Activated CD8-positive, alpha-beta memory T cell treated with anti-CD3 and anti-CD28 coated beads, Interleukin-2, amount 50 U/mL, for 24 hours (primary cell): ENCODE measurements around the gene SSR2.

Experiments
- DNase-seq: peaks from one replicate; pipeline ENCODE4 v3.0.0-alpha.2; 2020; ENCODE audit errors: extremely low read depth

SSR2 gene

GRCh38 chr1:156020293-156021092, at the start of gene SSR2:
Gene SSR2, minus strand, starts transcription at chr1:156020951. Its CDS starts 784 bp downstream, at chr1:156020167.
- DNase-seq, result peak; percentile 72

- no peak for DNase-seq
Measured at GRCh38 chr1:156070548-156070947, 49.8 kb upstream of the SSR2 start.

DNA sequence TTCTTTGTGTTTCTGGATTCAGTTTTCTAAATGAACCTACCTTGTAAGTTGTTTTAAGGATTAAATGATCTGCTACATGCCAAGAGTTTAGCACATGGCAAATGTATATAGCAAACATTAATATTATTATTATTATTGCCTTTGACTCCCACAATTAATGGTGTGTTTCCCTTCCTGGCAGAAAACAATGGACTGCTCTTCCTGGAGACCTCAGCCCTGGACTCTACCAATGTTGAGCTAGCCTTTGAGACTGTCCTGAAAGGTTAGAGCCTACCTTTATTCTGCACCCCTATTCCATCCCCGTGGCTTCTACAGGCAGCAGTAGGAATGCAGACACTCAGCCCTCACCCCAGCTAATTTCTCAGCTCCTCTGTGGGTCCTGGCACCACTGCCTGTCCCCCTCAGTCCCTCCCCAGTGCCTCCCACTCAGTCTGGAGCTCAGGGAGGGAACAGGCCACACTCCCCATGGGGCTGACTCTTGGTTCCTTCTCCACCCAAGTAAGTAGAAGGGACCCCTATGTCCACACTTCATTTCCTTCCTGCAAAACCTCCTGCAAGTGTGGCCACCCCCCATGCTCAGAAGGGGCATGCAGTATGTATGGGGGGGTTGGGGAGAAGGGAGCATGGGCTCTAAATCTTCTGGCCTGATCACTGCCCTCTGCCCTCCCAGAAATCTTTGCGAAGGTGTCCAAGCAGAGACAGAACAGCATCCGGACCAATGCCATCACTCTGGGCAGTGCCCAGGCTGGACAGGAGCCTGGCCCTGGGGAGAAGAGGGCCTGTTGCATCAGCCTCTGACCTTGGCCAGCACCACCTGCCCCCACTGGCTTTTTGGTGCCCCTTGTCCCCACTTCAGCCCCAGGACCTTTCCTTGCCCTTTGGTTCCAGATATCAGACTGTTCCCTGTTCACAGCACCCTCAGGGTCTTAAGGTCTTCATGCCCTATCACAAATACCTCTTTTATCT, 49.0 kb upstream of the SSR2 start:
- DNase-seq, result no peak

GRCh38 chr1:156067262-156067661, 46.5 kb upstream of the SSR2 start:
- no peak for DNase-seq

DNA sequence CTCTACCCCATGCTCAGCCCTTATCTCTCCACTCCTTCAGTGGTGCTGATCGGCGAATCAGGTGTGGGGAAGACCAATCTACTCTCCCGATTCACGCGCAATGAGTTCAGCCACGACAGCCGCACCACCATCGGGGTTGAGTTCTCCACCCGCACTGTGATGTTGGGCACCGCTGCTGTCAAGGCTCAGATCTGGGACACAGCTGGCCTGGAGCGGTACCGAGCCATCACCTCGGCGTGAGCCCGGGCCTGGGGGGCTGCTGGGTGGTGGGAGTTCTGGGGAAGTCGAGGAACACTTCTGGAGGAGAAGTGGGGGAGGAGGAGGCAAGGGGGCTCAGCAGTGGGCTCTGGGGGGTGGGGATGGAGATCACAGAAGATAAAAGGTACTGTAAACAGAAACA, 45.1 kb upstream of the SSR2 start:
- DNase-seq, result no peak

DNA sequence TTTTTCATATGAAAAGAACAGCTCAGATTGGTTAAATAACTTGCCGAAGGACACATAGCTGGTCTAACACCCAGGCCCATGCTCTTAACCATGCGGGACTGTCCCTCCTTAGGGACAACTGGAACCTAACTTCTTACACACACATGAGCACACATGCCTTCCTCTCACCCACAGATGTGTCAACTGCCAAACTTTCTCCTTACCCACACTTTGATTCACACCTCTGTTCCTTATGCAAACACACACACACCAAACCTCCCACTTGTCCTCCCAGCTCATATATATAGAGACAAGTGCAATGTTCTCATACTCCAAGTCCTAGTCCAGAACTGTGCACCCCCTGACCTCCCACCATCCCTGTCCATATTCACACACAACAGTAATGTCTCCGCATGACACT, 44.5 kb upstream of the SSR2 start:
- DNase-seq, result no peak

GRCh38 chr1:156064615-156065014, 43.9 kb upstream of the SSR2 start:
- DNase-seq, result no peak

DNA sequence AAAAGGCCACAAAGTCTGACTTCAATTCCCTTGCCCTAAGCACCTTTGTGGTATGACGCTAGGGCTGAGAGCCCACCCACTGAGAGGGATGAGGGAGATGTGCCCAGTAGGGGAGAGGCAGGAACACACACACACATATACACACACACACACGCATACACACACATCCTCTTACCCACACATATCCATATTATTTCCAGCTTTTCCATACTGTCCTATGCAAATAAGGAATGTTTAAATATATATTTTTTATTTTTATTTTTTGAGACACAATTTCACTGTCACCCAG, 43.2 kb upstream of the SSR2 start:
- no peak for DNase-seq

DNA sequence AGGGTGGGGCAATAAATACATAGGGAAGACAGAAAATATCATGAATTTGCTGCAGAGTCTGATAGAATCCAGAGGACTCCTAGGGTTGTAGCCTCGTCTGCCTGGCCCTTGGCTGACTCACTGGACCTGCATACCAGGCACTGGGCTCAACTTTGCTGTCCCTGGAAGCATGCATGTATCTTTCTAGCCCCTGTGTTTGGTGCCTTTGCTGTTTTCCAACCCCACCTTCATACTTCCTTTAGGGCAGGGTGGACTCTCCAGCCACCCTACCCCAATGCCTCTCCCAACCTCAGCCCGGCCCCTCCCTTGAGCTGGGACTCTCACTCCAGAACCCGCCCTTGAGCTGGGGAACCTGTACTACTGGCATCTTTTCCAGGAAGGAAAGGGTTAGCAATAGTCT, 41.4 kb upstream of the SSR2 start:
- DNase-seq, result no peak

DNA sequence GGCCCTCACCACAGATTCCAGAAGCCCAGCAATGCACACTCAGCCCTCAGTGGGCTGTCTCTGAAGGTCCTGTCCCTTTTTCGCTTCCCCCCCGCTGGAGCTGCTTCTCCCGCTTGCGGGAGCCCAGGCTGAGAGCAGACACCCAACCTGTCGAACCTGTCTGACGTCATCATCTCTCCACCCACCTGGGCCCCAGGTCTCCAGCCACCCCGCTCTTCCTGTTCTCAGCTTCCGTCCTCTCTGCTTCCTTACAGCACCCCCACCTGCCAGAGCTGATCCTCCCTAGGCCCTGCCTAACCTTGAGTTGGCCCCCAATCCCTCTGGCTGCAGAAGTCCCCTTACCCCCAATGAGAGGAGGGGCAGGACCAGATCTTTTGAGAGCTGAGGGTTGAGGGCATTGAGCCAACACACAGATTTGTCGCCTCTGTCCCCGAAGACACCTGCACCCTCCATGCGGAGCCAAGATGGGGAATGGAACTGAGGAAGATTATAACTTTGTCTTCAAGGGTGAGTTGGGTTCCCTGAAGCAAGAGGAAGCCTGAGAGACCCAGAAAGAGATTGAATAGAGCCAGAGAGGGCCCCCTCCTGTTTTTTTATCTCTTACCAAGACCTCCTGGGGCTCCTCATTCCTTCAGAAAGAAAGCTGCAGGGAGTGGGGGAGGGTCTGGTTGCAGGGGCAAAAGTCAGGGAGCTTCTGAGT, 40.3 kb upstream of the SSR2 start, which contains the start of gene RAB25:
Gene RAB25 (plus strand): TSS at position 224 of the 700 bp plus-strand sequence. CDS start 241 bp downstream, at position 465.
- DNase-seq, result no peak

- no peak for DNase-seq
Measured at GRCh38 chr1:156056326-156056849, 35.6 kb upstream of the SSR2 start.

DNA sequence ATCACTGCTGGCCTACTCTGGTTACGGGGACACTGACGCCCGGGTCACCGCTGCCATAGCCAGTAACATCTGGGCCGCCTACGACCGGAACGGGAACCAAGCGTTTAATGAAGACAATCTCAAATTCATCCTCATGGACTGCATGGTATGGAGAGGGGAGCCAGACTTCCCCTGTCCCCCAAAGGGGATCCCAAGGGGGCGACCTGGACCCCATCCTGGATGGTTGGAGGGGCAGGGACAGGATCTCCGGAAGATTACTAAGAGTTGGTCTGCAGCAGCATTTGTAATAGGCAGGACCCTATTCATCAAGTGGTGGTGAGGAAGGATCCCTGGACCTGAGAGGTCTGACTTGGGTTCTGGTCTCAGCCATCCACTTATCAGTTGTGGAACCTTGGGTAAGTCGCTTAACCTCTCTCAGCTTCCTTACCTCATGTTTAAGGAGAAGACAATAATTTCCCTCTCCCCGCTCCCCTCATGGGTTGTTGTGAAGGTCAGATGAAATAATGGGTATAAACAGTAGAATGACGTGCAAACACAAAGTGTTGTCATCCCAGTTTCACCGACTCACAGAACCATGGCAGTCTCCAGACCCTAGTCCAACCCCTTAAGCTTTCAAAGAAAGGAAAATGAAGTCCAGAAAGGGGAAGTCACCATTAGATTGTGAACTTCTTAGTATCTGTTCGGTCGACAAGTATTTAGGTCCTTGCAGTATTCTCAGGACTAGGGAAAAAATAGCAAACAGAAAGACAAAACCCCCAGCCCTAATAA, 34.7 kb upstream of the SSR2 start:
- DNase-seq, result no peak

DNA sequence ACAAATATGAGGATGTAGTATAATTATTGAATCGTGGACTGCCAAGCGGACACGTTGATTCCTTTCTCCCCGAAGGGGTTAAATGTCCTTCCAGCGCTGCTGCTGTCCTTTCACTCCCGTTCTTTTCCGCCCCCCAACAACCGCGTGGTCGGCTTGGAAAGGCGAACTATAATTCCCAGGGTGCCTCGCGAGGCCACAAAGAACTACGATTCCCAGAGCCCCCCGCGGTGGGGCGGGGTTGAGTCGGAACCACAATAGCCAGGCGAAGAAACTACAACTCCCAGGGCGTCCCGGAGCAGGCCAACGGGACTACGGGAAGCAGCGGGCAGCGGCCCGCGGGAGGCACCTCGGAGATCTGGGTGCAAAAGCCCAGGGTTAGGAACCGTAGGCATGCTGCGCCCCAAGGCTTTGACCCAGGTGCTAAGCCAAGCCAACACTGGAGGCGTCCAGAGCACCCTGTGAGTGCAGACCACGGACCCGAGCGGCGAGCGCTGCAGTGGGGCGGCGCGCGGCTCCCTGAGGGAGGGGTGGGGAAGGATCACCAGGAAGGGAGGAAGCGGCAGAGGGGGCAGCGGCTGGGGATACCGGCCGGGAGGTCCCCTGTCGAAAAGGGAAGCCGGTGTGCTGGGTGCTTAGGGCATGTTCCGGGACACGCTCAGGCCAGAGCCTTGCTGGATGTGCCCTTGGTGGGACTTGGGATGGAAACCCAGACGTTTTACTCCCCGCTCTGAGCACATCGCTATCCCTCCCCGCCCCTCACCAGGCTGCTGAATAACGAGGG, 33.9 kb upstream of the SSR2 start, which contains the start of gene LAMTOR2:
Gene LAMTOR2 (plus strand): TSS at position 283 of the 781 bp plus-strand sequence. CDS start 108 bp downstream, at position 391.
- peak; percentile 93 for DNase-seq

GRCh38 chr1:156053768-156054499, 33.2 kb upstream of the SSR2 start, which contains the start of gene UBQLN4:
Gene UBQLN4, minus strand, starts transcription at chr1:156053798. Its CDS starts 97 bp downstream, at chr1:156053701.
- DNase-seq, result peak; percentile 61

DNA sequence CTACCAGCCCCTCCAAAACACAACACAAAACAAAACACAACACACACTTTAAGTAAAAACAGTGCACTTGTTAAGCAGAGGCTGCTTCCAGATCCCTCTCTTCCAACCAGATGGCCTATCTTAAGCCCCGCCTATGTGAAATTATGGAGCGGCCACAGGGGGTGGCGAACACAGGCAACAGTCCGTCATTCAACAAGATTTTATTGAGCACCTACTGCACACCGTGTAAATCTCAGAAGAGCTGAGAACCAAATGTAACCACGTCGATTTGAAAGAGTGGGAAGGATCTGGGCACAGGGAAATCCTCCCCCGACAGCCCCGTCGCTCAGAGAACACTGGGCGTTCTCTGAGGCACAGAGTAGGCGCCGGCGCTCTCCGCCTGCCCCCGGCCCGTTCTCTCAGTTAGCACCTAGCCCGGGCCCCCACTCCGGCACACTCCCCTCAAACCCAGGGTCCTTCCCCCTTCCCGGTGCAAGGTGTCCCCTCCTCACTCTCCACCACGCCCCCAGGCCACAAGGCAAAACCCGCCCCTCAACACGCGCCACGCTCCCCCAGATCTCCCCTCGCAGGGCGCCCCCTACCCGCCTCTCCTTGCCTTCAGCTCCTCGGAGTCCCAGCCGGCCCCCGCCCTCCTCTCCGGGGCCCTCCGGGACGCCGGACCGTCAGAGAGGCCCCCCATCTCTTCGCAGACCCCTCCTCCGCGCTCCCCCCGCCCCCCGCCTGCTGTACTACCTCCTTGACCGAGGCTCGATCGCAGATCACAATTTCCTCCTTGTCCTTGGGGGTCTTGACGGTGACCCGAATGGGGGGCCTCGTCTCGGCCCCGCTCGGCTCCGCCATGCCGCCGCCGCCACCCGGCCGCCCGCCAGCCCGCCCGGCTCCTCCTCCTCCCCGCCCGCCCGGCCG, 32.4 kb upstream of the SSR2 start:
- DNase-seq, result peak; percentile 40

- DNase-seq, result no peak
Measured at GRCh38 chr1:156051011-156051725, 30.4 kb upstream of the SSR2 start.

GRCh38 chr1:156050376-156050775, 29.6 kb upstream of the SSR2 start:
- DNase-seq, result no peak
